ENCODE data around the gene NHERF1. TPM values are rescaled to one million over a fixed set of nuclear protein-coding genes. Genes with fewer than 3 reads are reported as not detected.

The NHERF1 gene
- total RNA-seq, 2 experiments from 2014 or later: 115 to 170 TPM

GRCh38 chr17:74776990-74777389 is 28.6 kb downstream of the NHERF1 start:
- H3K4me1 Mint-ChIP-seq: peaks cover 65% of the 10 kb centered on the region
- no peak for DNase-seq

GRCh38 chr17:74777901-74778515 is 29.6 kb downstream of the NHERF1 start:
- no peak overlapping the region for H3K27ac Mint-ChIP-seq
- CTCF ChIA-PET: interaction anchor here (1.1 to 9.5 kb wide), 6 partner anchors 13 to 87 kb away, joined by 3 to 93 read pairs (median 12); no protein-coding TSS in a partner anchor
- POLR2A ChIA-PET: no interaction called here
- peaks cover 65% of the 10 kb centered on the region for H3K4me1 Mint-ChIP-seq
- H3K27me3 Mint-ChIP-seq: no peaks in the 10 kb centered on the region
- DNase-seq (no peak), ATAC-seq (no peak)
- H3K36me3 Mint-ChIP-seq (ENCODE audit: low read depth): peaks cover 17% of the 10 kb centered on the region
- H3K4me3 Mint-ChIP-seq: no peak overlapping the region
- intact Hi-C loops (cut with DNase I, micrococcal nuclease): loop anchor here in 1 of 2 experiments (5.0 to 10.0 kb wide), 3 partner anchors 566 to 1957 kb away; partner anchors contain the start of genes CASKIN2, MFSD11, SRSF2 and TSEN54
- H3K9me3 Mint-ChIP-seq (ENCODE audit: low read depth): no peaks in the 10 kb centered on the region

More at GRCh38 chr17:74776990-74777389, 28.6 kb downstream of the NHERF1 start:
- Mint-ChIP-seq H3K36me3 (ENCODE audit: low read depth) (peaks cover 21% of the 10 kb centered on the region), H3K9me3 (ENCODE audit: low read depth) (no peaks in the 10 kb centered on the region), H3K27ac (peak overlapping the region; percentile 5), H3K4me3 (peak overlapping the region; percentile 98), H3K27me3 (no peaks in the 10 kb centered on the region)
- intact Hi-C loops (cut with DNase I, micrococcal nuclease): loop anchor here (1.0 to 10.0 kb wide), 6 partner anchors 29 to 1958 kb away; partner anchors contain the start of genes NHERF1 (in 2 of the 2), CASKIN2 (in 1 of the 2), MFSD11 (in 1 of the 2) and SRSF2 (in 1 of the 2)
- ChIA-PET CTCF (interaction anchor here (1.0 to 9.5 kb wide), 8 partner anchors 9 to 120 kb away, joined by 3 to 93 read pairs (median 4); no protein-coding TSS in a partner anchor), POLR2A (interaction anchor here (0.8 to 1.2 kb wide), 3 partner anchors 9 to 28 kb away, joined by 3 to 6 read pairs (median 4); no protein-coding TSS in a partner anchor)
- no peak for ATAC-seq

- no peaks in the 10 kb centered on the region for H3K9me3 Mint-ChIP-seq (ENCODE audit: low read depth)
- POLR2A ChIA-PET: interaction anchor here (1.7 kb wide), 1 partner anchor 94 kb away, joined by 4 read pairs; the partner anchor contains the start of gene FDXR
- H3K36me3 Mint-ChIP-seq (ENCODE audit: low read depth): peaks cover 11% of the 10 kb centered on the region
- no peaks in the 10 kb centered on the region for H3K27me3 Mint-ChIP-seq
- H3K4me3 Mint-ChIP-seq: no peak overlapping the region
- no peak for ATAC-seq
- no peak for DNase-seq
- intact Hi-C loops (cut with DNase I, micrococcal nuclease): loop anchor here in 1 of 2 experiments (5.0 to 10.0 kb wide), 3 partner anchors 567 to 1956 kb away; partner anchors contain the start of genes CASKIN2, MFSD11, SRSF2 and TSEN54
- H3K27ac Mint-ChIP-seq: peak overlapping the region; percentile 85
- CTCF ChIA-PET: interaction anchor here (0.6 to 2.5 kb wide), 8 partner anchors 8 to 93 kb away, joined by 3 to 16 read pairs (median 6); no protein-coding TSS in a partner anchor
- peaks cover 61% of the 10 kb centered on the region for H3K4me1 Mint-ChIP-seq
These were observed 30.5 kb downstream of the NHERF1 start for GRCh38 chr17:74778960-74779359.

GRCh38 chr17:74779501-74779900 is 31.1 kb downstream of the NHERF1 start:
- H3K4me1 Mint-ChIP-seq: peaks cover 63% of the 10 kb centered on the region
- ATAC-seq (peak; percentile 5), DNase-seq (peak; percentile 41)
- ChIA-PET POLR2A (interaction anchor here (1.7 kb wide), 1 partner anchor 94 kb away, joined by 4 read pairs; the partner anchor contains the start of gene FDXR), CTCF (interaction anchor here (0.6 to 2.6 kb wide), 10 partner anchors 8 to 92 kb away, joined by 3 to 16 read pairs (median 6); no protein-coding TSS in a partner anchor)
- H3K9me3 Mint-ChIP-seq (ENCODE audit: low read depth): no peaks in the 10 kb centered on the region
- peaks cover 8% of the 10 kb centered on the region for H3K36me3 Mint-ChIP-seq (ENCODE audit: low read depth)
- no peaks in the 10 kb centered on the region for H3K27me3 Mint-ChIP-seq
- H3K27ac Mint-ChIP-seq: peak overlapping the region; percentile 85
- H3K4me3 Mint-ChIP-seq: peak overlapping the region; percentile 12
- intact Hi-C loops (cut with DNase I, micrococcal nuclease): loop anchor here in 1 of 2 experiments (5.0 to 10.0 kb wide), 3 partner anchors 567 to 1955 kb away; partner anchors contain the start of genes CASKIN2, MFSD11, SRSF2 and TSEN54

- H3K4me1 Mint-ChIP-seq: peaks cover 68% of the 10 kb centered on the region
- POLR2A ChIA-PET: interaction anchor here (1.7 kb wide), 1 partner anchor 93 kb away, joined by 4 read pairs; the partner anchor contains the start of gene FDXR
- CTCF ChIA-PET: interaction anchor here (0.7 to 2.6 kb wide), 10 partner anchors 9 to 82 kb away, joined by 3 to 16 read pairs (median 5); no protein-coding TSS in a partner anchor
These were observed 31.5 kb downstream of the NHERF1 start for GRCh38 chr17:74779948-74780400.

GRCh38 chr17:74780443-74781238 is 32.2 kb downstream of the NHERF1 start:
- Mint-ChIP-seq H3K9me3 (ENCODE audit: low read depth) (no peaks in the 10 kb centered on the region), H3K4me1 (peaks cover 69% of the 10 kb centered on the region), H3K27me3 (no peaks in the 10 kb centered on the region), H3K27ac (peak overlapping the region; percentile 85), H3K36me3 (ENCODE audit: low read depth) (peaks cover 7% of the 10 kb centered on the region), H3K4me3 (no peak overlapping the region)
- POLR2A ChIA-PET: interaction anchor here (1.7 kb wide), 1 partner anchor 92 kb away, joined by 4 read pairs; the partner anchor contains the start of gene FDXR
- DNase-seq (peak; percentile 57), ATAC-seq (peak; percentile 10)
- intact Hi-C loops (cut with DNase I, micrococcal nuclease): loop anchor here in 1 of 2 experiments (1.0 kb wide), 1 partner anchor 36 kb away; no protein-coding TSS in a partner anchor
- CTCF ChIA-PET: interaction anchor here (0.7 to 3.3 kb wide), 10 partner anchors 9 to 770 kb away, joined by 3 to 16 read pairs (median 4); no protein-coding TSS in a partner anchor

More at GRCh38 chr17:74779948-74780400, 31.5 kb downstream of the NHERF1 start:
- Mint-ChIP-seq H3K27ac (peak overlapping the region; percentile 85), H3K4me3 (peak overlapping the region; percentile 12), H3K9me3 (ENCODE audit: low read depth) (no peaks in the 10 kb centered on the region), H3K36me3 (ENCODE audit: low read depth) (peaks cover 8% of the 10 kb centered on the region), H3K27me3 (no peaks in the 10 kb centered on the region)
- DNase-seq (peak; percentile 81), ATAC-seq (peak; percentile 71)
- intact Hi-C loops (cut with DNase I, micrococcal nuclease): loop anchor here in 1 of 2 experiments (1.0 to 10.0 kb wide), 4 partner anchors 36 to 1955 kb away; partner anchors contain the start of genes CASKIN2, MFSD11, SRSF2 and TSEN54

- Mint-ChIP-seq H3K27ac (no peak overlapping the region), H3K9me3 (ENCODE audit: low read depth) (no peaks in the 10 kb centered on the region), H3K36me3 (ENCODE audit: low read depth) (peaks cover 3% of the 10 kb centered on the region), H3K27me3 (no peaks in the 10 kb centered on the region), H3K4me3 (no peak overlapping the region), H3K4me1 (peaks cover 68% of the 10 kb centered on the region)
- ChIA-PET POLR2A (no interaction called here), CTCF (interaction anchor here (1.3 to 3.3 kb wide), 6 partner anchors 9 to 125 kb away, joined by 3 to 14 read pairs (median 5); no protein-coding TSS in a partner anchor)
- intact Hi-C loops (cut with DNase I, micrococcal nuclease): no loop called here
- DNase-seq: no peak
- no peak for ATAC-seq
These were observed 34.1 kb downstream of the NHERF1 start for GRCh38 chr17:74782571-74782970.

- intact Hi-C loops (cut with DNase I, micrococcal nuclease): no loop called here
- no peak overlapping the region for H3K4me3 Mint-ChIP-seq
These were observed 35.8 kb downstream of the NHERF1 start for GRCh38 chr17:74784125-74784810.

GRCh38 chr17:74785096-74785980 is 36.9 kb downstream of the NHERF1 start:
- Mint-ChIP-seq H3K4me3 (no peak overlapping the region), H3K4me1 (peaks cover 49% of the 10 kb centered on the region), H3K27me3 (no peaks in the 10 kb centered on the region), H3K9me3 (ENCODE audit: low read depth) (no peaks in the 10 kb centered on the region), H3K27ac (no peak overlapping the region), H3K36me3 (ENCODE audit: low read depth) (peaks cover 3% of the 10 kb centered on the region)
- CTCF ChIA-PET: interaction anchor here (0.7 to 2.8 kb wide), 6 partner anchors 26 to 410 kb away, joined by 3 to 6 read pairs (median 3); no protein-coding TSS in a partner anchor
- POLR2A ChIA-PET: no interaction called here
- ATAC-seq (peak; percentile 71), DNase-seq (peak; percentile 57)
- intact Hi-C loops (cut with DNase I, micrococcal nuclease): no loop called here

More at GRCh38 chr17:74784125-74784810, 35.8 kb downstream of the NHERF1 start:
- ATAC-seq: no peak
- H3K4me1 Mint-ChIP-seq: peaks cover 54% of the 10 kb centered on the region
- H3K27ac Mint-ChIP-seq: peak overlapping the region; percentile 13
- H3K27me3 Mint-ChIP-seq: no peaks in the 10 kb centered on the region
- CTCF ChIA-PET: interaction anchor here (0.6 to 3.3 kb wide), 7 partner anchors 7 to 174 kb away, joined by 3 to 14 read pairs (median 3); no protein-coding TSS in a partner anchor
- POLR2A ChIA-PET: interaction anchor here (0.6 kb wide), 2 partner anchors 46 to 382 kb away, joined by 3 to 10 read pairs; no protein-coding TSS in a partner anchor
- H3K36me3 Mint-ChIP-seq (ENCODE audit: low read depth): peaks cover 3% of the 10 kb centered on the region
- no peaks in the 10 kb centered on the region for H3K9me3 Mint-ChIP-seq (ENCODE audit: low read depth)
- no peak for DNase-seq
